NCI-H524 (cell line): ENCODE data around the gene OR4N2.
"Not testable (repeated sequence)": the region's sequence is repeated elsewhere in the genome, so short reads cannot be mapped to it uniquely, and the experiment has no call there.

Experiments
- DNase-seq, 2 experiments: peaks; one replicate each; lab custom pipeline; 2025; lab: John Stamatoyannopoulos, UW

The OR4N2 gene

GRCh38 chr14:19834203-19834848, 30.8 kb downstream of the OR4N2 start:
- DNase-seq = not testable (repeated sequence)

GRCh38 chr14:19838433-19838832, 34.9 kb downstream of the OR4N2 start:
- no peak for DNase-seq

GRCh38 chr14:19851365-19851764, 47.8 kb downstream of the OR4N2 start:
- no peak for DNase-seq

- not testable (repeated sequence) for DNase-seq
Observed at GRCh38 chr14:19866061-19866669, 62.6 kb downstream of the OR4N2 start.

- no peak for DNase-seq
Observed at GRCh38 chr14:19873178-19873577, 69.6 kb downstream of the OR4N2 start.

- DNase-seq = no peak
Observed at GRCh38 chr14:19874842-19875241, 71.3 kb downstream of the OR4N2 start, which contains the start of gene OR4K2. TSS of gene OR4K2 (plus strand) at chr14:19875142. CDS start at chr14:19876268, 1,126 bp downstream.

GRCh38 chr14:19878029-19878642, 74.6 kb downstream of the OR4N2 start:
- peak in 1 of 2 experiments; percentile 26 for DNase-seq
